NCI-H345 treated with DMSO at 0.1 percent for 48 hours (cell line): ENCODE data around the gene WFDC6.
"Not testable (repeated sequence)": the region's sequence is repeated elsewhere in the genome, so short reads cannot be mapped to it uniquely, and the experiment has no call there.

ENCODE experiments used
- DNase-seq: peaks from one replicate; lab custom pipeline; 2025; ENCODE audit not compliant: unreplicated experiment; lab: John Stamatoyannopoulos, UW

WFDC6 gene

DNA sequence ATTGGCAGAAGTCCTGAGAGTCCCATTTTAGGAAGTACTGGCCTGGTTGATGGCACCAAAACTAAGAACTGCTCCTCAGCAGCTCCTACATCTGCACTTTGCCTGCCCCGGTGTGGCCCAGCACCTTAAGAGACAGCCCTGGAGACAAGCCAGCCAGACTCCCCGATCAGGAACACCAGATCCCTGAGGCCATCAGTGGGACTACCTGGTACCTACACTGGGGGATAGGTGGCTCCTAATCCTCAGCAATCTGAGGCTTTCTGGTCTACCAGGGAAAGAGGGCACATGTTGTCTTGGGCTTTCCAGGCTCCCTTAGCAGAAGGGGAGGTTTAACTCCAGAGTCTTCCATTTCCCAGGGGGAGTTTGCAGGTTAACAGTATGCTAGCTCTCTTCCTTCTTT is at the start of gene WFDC6:
Gene WFDC6 (minus strand): TSS at position 101 of the 400 bp plus-strand sequence. CDS start 75 bp downstream, at position 26.
- no peak for DNase-seq

DNA sequence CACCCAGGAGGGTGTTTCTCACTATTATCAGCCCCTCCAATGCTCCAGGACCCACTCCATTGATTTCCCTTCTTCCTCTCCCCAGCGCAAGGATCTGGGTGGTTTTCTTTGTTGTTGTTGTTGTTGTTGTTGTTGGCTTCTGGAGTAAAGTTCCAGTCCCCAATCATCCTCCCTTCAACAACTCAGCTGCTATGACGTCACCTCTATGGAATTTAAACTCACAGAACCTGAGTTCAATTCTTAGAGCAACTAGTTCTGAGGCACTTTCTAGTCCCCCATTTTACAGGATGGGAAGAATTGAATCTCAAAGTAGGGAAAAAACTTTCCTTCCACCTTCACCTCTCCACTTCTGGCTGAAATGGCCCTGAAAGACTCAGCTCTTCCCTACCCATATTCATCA is 49.5 kb upstream of the WFDC6 start:
- DNase-seq: no peak

DNA sequence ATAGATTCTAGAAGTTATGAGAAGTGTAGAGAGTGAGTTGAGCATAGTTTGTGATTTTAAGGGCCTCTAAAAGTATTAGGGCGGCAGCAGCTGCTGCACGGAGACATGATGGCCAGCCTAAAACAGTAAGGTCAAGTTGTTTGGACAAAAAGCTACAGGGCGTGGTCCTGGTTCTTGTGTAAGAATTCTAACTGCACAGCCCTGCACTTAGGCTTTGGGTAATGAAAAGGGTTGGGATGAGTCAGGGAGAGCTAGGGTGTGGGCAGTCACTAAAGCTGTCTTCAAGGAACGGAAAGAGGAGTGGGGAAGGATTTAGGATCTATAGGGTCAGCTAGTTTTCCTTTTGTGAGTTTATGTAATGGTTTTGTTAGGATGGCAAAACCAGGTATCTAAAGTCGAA is 46.7 kb upstream of the WFDC6 start:
- DNase-seq: not testable (repeated sequence)

DNA sequence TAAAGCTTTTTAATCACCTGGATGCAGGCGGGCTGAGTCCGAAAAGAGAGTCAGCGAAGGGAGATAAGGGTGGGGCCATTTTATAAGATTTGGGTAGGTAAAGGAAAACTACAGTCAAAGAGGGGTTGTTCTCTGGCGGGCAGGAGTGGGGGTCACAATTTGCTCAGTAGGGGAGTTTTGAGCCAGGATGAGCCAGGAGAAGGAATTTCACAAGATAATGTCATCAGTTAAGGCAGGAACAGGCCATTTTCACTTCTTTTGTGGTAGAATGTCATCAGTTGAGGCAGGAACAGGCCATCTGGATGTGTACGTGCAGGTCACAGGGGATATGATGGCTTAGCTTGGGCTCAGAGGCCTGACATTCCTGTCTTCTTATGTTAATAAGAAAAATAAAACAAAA is 45.0 kb upstream of the WFDC6 start:
- not testable (repeated sequence) for DNase-seq

DNA sequence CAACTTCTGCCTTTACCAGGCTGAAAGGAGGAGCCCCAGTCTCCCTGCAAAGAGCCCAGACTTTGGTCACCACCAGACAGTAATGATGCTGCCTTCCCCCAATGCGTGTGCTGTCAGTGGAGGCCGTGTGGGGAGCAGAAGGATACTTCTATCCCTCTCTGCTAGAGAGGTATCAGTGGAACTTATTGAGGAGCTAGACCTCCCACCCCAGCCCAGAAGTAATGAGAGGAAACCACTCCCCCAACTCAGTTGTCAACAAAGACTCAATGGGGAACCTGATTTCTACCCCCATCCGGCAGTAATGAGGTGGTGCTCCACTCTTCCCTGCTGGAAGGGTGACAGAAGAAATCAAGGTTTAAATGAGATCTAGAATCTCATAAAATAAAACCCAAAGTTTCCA is 44.2 kb upstream of the WFDC6 start:
- no peak for DNase-seq

DNA sequence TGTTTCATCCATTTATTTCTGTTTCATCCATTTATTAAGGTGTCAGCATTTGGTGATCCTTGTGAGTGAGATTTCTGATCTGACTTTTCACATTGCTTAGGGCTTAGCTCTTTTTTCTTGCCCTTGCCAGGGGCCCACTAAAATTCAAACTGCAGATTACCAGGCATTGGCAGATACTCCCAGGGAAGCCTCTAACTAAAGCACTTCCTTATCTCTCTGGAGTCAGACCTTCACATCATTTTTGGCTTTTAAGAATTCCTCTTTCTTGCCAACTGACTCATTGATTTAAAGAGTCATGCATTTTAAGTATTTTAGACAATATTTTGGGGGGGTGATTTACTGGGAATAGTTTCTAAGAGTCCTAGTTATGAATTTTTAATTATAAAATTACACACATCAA is 42.4 kb upstream of the WFDC6 start:
- no peak for DNase-seq

DNA sequence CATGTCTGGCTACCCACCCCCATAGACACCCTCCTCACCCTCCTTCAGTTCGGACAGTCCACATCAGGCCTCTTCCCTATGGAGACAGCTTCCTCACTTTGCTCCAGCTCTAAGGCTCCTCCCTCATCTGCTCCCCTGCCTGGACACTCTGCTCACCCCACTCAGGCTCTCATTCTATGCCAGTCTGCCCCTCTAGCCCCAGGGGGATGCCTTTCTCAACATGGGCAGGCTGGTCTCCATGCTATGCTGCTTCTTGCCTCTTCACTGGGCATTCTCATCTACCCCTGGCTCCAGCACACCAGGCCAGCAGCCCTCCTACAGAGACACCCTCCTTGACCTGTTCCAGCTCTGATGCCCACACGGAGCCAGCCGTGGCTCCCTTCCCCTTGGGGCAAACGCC is 39.9 kb upstream of the WFDC6 start, which contains the start of gene WFDC8:
Gene WFDC8 (minus strand): TSS at position 101 of the 400 bp plus-strand sequence. CDS start 37 bp downstream, at position 64.
- no peak for DNase-seq

DNA sequence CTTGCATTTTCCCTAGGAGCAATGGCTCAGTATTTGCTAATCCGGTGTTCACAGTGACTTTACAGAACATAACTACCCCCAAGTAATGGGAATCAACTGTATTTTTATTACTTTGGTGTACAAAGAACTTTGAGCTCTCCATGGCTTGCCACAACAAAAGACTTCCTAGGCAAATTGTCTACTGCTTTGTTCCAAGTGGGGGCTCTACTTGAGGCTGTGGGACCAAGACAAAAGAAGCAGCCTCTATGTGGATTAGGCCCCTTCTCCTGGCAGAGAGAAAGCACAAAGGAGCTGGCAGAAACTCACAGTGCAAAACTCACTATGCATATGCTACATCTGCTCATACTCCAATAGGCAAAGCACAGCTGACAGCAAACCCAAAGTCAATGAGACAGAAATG is 38.9 kb upstream of the WFDC6 start:
- no peak for DNase-seq

DNA sequence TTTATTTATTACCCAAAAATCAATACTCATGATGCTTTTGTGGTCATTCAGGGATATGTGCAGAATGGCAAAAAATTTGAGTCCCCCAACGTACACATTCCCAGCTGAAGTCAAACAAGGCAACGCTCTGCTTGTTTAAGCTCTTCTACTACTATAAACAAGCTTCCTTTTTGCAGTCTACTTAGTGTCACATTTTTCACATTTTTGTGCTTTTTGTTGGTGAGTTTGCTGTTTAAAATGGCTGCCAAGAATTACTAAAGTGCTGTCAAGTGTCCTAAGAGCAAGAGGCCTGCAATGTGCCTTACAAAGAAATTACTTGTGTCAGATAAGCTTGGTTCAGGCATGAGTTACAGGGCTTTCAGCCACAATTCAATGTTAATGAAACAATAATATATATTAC is 37.7 kb upstream of the WFDC6 start:
- no peak for DNase-seq

DNA sequence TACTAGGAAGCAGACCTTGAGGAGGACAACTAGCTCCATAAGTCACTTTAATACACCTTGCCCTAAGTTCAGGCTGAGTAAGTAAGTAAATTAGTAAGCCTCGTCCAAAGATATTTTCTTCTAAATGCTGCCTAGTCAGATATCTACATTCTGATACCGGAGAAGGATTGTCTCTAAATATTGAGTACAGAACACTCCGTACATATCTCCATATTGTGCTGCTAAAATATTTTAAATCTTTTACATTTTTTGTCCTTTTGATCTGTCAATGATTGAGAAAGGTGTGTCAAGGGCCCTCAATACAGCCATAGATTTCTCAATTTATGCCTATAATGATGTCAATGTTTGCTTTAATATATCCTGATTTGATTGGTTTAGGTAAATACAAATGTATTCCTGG is 36.6 kb upstream of the WFDC6 start:
- no peak for DNase-seq

DNA sequence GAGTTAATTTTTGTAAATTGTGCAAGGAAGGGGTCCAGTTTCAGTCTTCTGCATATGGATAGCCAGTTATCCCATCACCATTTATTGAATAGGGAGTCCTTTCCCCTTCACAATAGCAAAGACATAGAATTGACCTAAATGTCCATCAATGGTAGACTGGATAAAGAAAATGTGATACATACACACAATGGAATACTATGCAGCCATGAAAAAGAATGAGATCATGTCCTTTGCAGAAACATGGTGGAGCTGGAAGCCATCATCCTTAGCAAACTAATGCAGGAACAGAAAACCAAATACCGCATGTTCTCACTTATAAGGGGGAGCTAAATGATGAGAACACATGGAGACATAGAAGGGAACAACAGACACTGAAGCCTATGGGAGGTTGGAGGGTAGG is 30.4 kb upstream of the WFDC6 start:
- not testable (repeated sequence) for DNase-seq

DNA sequence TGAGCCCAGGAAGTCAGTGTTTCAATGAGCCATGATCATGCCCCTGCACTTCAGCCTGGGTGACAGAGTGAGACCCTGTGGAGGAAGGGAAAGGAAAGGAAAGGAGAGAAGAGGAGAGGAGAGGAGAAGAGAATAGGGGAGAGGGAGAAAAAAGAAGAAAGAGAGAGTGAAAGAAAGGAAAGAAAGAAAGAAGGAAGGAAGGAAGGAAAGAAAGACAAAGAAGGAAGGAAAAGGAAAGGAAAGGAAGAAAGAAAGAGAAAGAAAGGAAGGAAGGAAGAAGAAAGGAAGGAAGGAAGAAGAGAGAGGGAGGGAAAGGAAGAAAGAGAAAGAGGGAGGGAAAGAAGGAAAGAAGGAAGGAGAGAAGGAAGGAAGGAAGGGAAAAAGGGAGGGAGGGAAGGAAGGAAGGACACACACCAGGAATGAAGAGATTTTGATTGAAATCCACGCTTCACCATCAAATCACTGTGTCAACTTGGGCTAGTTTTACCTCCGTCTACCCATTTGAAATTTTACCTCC is 25.5 kb upstream of the WFDC6 start:
- no peak for DNase-seq

DNA sequence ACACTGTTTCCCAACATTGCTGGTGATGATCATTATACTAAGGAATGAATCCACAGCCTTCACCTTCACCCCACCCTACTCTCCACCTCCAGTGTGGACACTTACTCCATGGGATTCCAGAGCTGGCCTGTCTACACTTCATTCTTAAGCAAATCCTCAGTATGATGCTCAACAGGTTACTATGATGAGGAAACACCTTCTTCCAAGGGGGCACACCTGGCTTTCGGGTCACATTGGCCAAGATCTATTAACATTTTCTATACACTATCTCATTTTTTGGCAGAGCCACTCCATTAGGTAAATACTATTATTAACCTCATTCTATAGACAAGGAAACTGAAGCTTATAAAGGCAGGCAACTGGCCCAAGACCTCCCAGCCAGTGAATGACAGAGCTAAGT is 15.9 kb upstream of the WFDC6 start:
- no peak for DNase-seq

DNA sequence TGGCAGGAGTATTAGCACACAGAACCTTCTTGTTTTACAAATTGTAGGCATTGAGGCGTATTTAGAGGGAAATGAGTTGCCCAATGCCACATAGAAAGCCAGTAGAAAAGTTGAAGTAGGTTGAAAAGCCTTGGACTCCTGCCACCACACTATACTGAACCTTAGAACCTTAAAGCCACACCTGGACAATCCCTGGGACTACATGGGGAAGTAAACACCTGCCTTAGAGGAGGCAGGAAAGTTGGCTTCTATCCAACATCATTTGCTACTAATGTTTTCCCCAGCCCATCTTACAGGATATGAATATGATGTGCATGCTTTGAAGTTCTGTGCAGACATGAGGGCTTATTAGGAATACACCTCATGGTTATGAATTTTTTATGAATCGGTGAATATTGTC is 13.2 kb upstream of the WFDC6 start:
- DNase-seq: no peak

DNA sequence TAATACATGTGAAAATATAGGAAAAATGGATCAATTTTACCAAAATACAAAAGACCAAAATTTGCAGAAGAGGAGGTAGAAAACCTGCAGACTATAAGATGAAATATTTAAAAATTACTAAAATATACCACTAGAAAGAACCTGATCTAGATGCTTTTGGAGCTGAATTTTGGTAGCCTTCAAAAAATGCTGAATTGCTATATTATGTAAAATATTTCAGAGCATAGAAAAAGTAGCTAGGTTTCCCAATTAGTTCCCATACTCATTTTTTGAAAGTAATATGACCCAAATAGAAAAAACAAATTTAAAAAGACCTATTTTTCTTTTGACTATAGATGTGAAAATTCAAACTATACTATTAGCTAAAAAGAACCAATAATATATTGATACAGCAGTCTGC is 11.5 kb upstream of the WFDC6 start:
- no peak for DNase-seq

DNA sequence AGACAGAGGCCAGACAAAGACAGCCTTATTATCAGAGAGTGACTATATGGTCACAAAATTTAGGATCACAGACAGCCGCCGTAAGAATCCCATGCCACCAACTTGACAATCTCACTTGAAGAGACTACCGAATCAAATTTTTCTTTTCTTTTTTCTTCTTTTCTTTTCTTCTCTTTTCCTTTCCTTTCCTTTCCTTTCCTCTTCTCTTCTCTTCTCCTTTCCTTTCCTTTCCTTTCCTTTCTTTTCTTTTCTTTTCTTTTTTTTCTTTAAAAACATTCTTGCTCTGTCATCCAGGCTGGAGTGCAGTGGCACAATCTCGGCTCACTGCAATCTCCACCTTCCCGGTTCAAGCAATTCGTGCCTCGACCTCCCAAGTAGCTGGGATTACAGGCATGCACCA is 9.1 kb upstream of the WFDC6 start:
- no peak for DNase-seq

DNA sequence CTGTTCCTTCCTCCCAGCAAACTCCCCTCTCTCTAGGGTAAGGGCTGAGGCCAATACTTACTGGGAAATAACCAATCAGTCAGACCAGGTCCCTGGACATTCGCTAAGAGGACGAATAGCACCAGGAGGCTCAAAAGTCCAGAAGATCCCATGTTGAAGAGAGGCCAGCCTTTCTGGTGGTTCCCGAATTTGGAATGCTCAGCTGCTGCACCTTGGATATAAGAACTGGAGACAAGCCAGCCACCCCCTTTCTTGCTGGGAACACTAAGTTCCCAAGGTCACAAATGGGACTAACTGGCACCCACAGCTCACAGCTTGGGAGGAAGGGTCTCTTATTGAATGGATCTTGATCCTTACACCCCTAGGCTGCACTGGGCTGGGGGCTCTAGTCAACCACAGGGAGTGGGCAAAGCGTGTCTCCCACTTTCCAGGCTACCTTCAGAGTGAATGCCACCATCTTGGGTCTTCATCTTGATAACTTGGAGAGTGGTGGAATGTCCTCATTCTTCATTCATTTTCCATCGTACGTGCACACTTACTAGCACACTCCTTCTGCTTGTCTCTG is 8.0 kb upstream of the WFDC6 start, which contains the start of gene EPPIN:
Gene EPPIN (minus strand): TSS at position 196 of the 565 bp plus-strand sequence. CDS start 44 bp downstream, at position 152.
- no peak for DNase-seq

DNA sequence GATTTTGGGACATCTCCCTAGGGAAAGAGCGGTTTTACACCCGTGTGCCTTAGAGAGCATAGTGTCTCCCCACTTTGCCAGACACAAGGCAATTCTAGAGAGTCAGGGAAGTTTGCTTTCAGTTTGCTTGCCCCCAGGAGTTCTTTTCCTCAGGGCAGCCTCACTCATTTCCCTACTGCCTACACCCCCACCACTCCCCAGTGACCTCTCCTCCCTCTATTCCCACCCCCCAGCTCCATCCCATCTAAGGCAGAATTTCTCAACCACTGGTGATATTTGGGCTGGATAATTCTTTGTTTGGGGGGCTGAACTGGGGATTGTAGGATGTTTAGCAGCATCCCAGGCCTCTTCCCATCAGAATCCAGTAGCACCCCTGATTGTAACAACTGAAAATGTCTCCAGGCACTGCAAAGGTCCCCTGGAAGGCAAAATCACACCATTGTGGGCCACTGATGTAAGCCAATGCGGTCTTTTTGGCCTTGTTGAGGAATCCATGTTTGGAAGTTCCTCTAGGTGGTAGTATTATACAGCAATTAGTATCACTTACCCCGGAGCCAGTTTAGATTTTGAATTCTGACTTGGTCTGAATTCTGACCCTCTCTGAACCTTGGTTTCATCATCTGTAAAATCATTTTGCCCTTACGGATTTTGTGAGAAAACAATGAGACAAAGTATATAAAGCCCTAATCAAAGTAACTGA is 6.6 kb upstream of the WFDC6 start:
- no peak for DNase-seq

DNA sequence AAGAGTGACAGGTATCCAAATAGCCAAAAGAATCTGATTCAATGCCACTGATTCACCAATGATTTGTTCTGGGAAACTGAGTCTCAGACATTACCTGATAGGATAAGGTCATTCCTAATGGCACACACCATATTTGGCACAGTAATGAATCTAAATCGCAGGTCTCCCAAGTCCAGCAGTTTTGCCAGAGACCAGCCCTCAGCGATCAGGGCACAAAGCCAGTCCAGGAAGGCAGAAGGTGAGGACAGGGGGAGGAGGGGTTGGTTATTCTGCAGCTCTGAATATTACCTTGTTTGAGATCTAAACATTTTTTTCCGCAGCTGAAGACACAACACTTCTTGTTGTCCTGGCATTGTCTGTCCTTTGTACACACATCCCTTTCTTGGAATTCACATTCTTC is 6.1 kb upstream of the WFDC6 start:
- no peak for DNase-seq

DNA sequence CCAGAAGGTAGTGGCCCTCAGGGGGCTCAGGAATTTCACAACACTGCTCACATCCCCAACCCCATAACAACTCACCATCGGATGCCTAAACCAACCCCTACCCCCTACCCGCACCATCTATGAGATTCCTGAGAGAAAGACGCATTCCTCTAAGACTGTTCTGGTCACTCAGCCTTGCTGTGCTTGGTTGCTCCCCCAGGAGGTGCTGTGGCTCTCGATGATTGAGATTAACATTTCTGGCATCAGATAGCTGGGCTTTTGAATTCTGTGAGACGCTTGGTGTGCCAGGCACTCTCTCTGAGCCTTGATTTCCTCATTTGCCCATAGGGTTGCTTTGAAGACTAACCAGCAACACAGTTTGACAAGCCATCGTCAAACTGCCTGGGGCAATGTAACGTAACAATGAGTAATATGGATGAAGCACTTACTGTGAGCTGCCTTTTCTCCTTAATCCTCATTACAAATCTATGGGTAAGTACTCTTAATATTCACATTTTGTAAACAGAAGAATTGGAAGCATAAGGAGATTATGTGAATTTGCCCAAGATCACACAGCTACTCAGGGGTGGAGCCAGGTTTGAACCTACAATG is 978 bp downstream of the WFDC6 start:
- no peak for DNase-seq

DNA sequence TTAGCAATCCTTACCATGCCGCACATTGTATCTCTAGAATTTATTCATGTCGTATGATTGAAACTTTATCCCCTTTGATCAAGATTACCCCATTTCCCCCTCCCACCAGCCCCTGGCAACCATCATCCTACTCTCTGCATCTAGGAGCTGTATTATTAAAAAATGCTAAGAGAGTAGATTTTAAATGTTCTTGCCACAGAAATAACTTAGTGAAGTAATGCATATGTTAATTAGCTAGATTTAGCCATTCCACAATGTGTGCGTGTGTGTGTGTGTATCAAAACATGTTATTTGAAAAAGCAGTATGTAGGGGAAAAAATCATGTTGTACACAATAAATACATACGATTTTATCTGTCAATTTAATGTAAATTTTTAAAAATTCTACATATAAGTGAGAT is 12.0 kb downstream of the WFDC6 start:
- DNase-seq: no peak

DNA sequence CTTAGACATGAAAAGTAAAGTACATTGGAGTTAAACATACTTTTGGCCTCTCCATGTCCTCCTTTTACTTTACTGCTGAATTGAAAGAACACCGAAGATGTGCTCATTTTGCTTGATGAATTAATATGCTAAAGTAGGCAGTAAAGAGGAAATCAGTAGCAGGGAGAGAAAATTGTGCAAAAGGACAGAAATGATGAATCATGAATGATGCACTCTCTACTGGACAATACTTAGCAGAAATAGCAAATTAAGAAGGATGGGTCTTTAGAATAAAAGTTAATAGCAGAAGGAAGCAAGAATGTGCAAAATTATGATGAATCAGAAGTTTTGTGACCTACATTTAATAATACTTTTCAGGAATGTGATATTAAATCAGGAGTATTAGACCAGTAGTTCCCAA is 15.5 kb downstream of the WFDC6 start:
- no peak for DNase-seq
